WTC11 (cell line): ENCODE measurements around the gene ITGAE. TPM values are rescaled to one million over a fixed set of nuclear protein-coding genes. Genes with fewer than 3 reads are reported as not detected.

Experiments used
- AFF4 ChIP-seq: sonication (generic); formaldehyde crosslinking; IDR thresholded peaks from 2 replicates; pipeline ENCODE4 v1.8.1; 2023; ENCODE audit warnings: mild to moderate bottlenecking, missing genetic modification reagents, borderline replicate concordance
- ATF3 ChIP-seq: sonication (generic); formaldehyde crosslinking; conservative IDR thresholded peaks from 2 replicates; pipeline ENCODE4 v1.8.1; 2022; ENCODE audit warnings: mild to moderate bottlenecking, missing genetic modification reagents
- CTCF ChIP-seq: fragments of 200-600 bp; IDR thresholded peaks from 2 replicates; pipeline ENCODE4 v1.8.0; 2022; ENCODE audit warnings: antibody characterized with exemption
- GRHL2 ChIP-seq: fragments of 250-450 bp; sonication (Bioruptor Pico); IDR thresholded peaks from 2 replicates; pipeline ENCODE4 v1.8.0; 2022; ENCODE audit warnings: mild to moderate bottlenecking, moderate library complexity; ENCODE audit not compliant: insufficient replicate concordance, severe bottlenecking
- IRF2 ChIP-seq: sonication (generic); formaldehyde crosslinking; IDR thresholded peaks from 2 replicates; pipeline ENCODE4 v1.8.0; 2022; ENCODE audit warnings: low read depth, missing genetic modification reagents, borderline replicate concordance
- JUN ChIP-seq: sonication (generic); formaldehyde crosslinking; IDR thresholded peaks from 2 replicates; pipeline ENCODE4 v1.8.0; 2023; ENCODE audit warnings: mild to moderate bottlenecking, missing genetic modification reagents
- MAX ChIP-seq: sonication (generic); formaldehyde crosslinking; IDR thresholded peaks from 2 replicates; pipeline ENCODE4 v1.8.0; 2022; ENCODE audit warnings: mild to moderate bottlenecking, missing genetic modification reagents
- MXD4 ChIP-seq: fragments of 250-450 bp; sonication (Bioruptor Pico); IDR thresholded peaks from 2 replicates; pipeline ENCODE4 v1.8.0; 2021; ENCODE audit warnings: mild to moderate bottlenecking, moderate library complexity, borderline replicate concordance
- MYBL2 ChIP-seq: sonication (generic); formaldehyde crosslinking; IDR thresholded peaks from 2 replicates; pipeline ENCODE4 v1.8.1; 2023; ENCODE audit warnings: mild to moderate bottlenecking, moderate library complexity, missing genetic modification reagents
- PREB ChIP-seq: sonication (generic); formaldehyde crosslinking; IDR thresholded peaks from 2 replicates; pipeline ENCODE4 v1.8.1; 2022; ENCODE audit warnings: mild to moderate bottlenecking, missing genetic modification reagents, moderate library complexity, borderline replicate concordance
- PRRX2 ChIP-seq: fragments of 250-450 bp; sonication (Bioruptor Pico); IDR thresholded peaks from 2 replicates; pipeline ENCODE4 v1.8.0; 2021; ENCODE audit warnings: mild to moderate bottlenecking
- TEAD1 ChIP-seq: sonication (generic); formaldehyde crosslinking; IDR thresholded peaks from 2 replicates; pipeline ENCODE4 v1.8.0; 2022; ENCODE audit warnings: mild to moderate bottlenecking, missing genetic modification reagents
- USF2 ChIP-seq: sonication (generic); formaldehyde crosslinking; IDR thresholded peaks from 2 replicates; pipeline ENCODE4 v1.8.1; 2023; ENCODE audit warnings: mild to moderate bottlenecking, missing genetic modification reagents, moderate library complexity
- ZBTB21 ChIP-seq: sonication (generic); formaldehyde crosslinking; IDR thresholded peaks from 2 replicates; pipeline ENCODE4 v1.8.1; 2023; ENCODE audit warnings: mild to moderate bottlenecking, missing genetic modification reagents, borderline replicate concordance
- ZMAT4 ChIP-seq: fragments of 250-450 bp; sonication (Bioruptor Pico); IDR thresholded peaks from 2 replicates; pipeline ENCODE4 v1.9.0; 2021; ENCODE audit warnings: mild to moderate bottlenecking
- ZNF138 ChIP-seq: sonication (generic); formaldehyde crosslinking; conservative IDR thresholded peaks from 2 replicates; pipeline ENCODE4 v1.8.1; 2022; ENCODE audit warnings: mild to moderate bottlenecking, moderate library complexity, missing genetic modification reagents
- ZNF263 ChIP-seq: sonication (generic); formaldehyde crosslinking; IDR thresholded peaks from 2 replicates; pipeline ENCODE4 v1.8.1; 2022; ENCODE audit warnings: low read depth, mild to moderate bottlenecking, moderate library complexity, missing genetic modification reagents
- ZNF281 ChIP-seq: sonication (generic); formaldehyde crosslinking; IDR thresholded peaks from 2 replicates; pipeline ENCODE4 v1.8.0; 2023; ENCODE audit warnings: mild to moderate bottlenecking, missing genetic modification reagents
- ZNF396 ChIP-seq: fragments of 250-450 bp; sonication (Bioruptor Pico); IDR thresholded peaks from 2 replicates; pipeline ENCODE4 v1.8.0; 2021; ENCODE audit warnings: mild to moderate bottlenecking, moderate library complexity, borderline replicate concordance
- ZNF416 ChIP-seq: fragments of 250-450 bp; sonication (Bioruptor Pico); IDR thresholded peaks from 2 replicates; pipeline ENCODE4 v1.9.0; 2021; ENCODE audit warnings: mild to moderate bottlenecking, inconsistent platforms
- ZNF423 ChIP-seq: fragments of 250-450 bp; sonication (Bioruptor Pico); IDR thresholded peaks from 2 replicates; pipeline ENCODE4 v2.1.2; 2022; ENCODE audit warnings: mild to moderate bottlenecking, moderate library complexity
- ZNF532 ChIP-seq: fragments of 250-450 bp; sonication (Bioruptor Pico); IDR thresholded peaks from 2 replicates; pipeline ENCODE4 v1.9.0; 2021; ENCODE audit warnings: mild to moderate bottlenecking, borderline replicate concordance
- total RNA-seq: library from RNA; stranded (reverse); gene quantifications from 3 replicates; pipeline ENCODE4 v1.2.3, GENCODE V29; 2021

The ITGAE gene
- total RNA-seq, 1 experiment from 2014 or later = 19.5 TPM

GRCh38 chr17:3723556-3724377, 77.2 kb downstream of the ITGAE start, which contains the start of gene HASPIN (continued):
- TF ChIP-seq TEAD1 (CRISPR knock-in tag) (peak; percentile 93; the same call in 1 of the 2 replicates), MAX (CRISPR knock-in tag) (peak; percentile 83), AFF4 (CRISPR knock-in tag) (no peak), MXD4 (no peak), IRF2 (no peak), ZNF532 (CRISPR knock-in tag) (no peak), ZNF416 (no peak), PREB (CRISPR knock-in tag) (peak; percentile 90; the same call in 1 of the 2 replicates), CTCF (no peak), ZNF281 (CRISPR knock-in tag) (no peak), USF2 (CRISPR knock-in tag) (no peak), ZNF138 (CRISPR knock-in tag) (no peak), ZMAT4 (CRISPR knock-in tag) (no peak), MYBL2 (CRISPR knock-in tag) (peak; percentile 98), ZNF263 (no peak; the same call in 1 of the 2 replicates), GRHL2 (CRISPR knock-in tag) (no peak), ATF3 (CRISPR knock-in tag) (no peak), ZNF396 (CRISPR knock-in tag) (no peak), ZBTB21 (peak; percentile 34; the same call in 1 of the 2 replicates), JUN (peak; percentile 90), PRRX2 (no peak), ZNF423 (no peak)
